WTC11 (cell line): ENCODE data around the gene SPG11. TPM values are rescaled to one million over a fixed set of nuclear protein-coding genes. Genes with fewer than 3 reads are reported as not detected.

Experiments
- ATAC-seq: fragments of 200-7000 bp; cut with Tn5 transposase; 2 replicates; pipeline ENCODE4 v1.10.0; 2021; ENCODE audit warnings: mild to moderate bottlenecking, moderate library complexity
- CTCF ChIA-PET: fragments of 300-600 bp; sonication (Branson Sonifier 250); formaldehyde crosslinking; loops from one replicate; lab custom pipeline; 2021; ENCODE audit warnings: antibody characterized with exemption; lab: Charles Lee
- POLR2A ChIA-PET: fragments of 350-600 bp; sonication (Branson Sonifier 250); formaldehyde crosslinking; loops from one replicate; lab custom pipeline; 2021; ENCODE audit warnings: antibody characterized with exemption; lab: Charles Lee
- DNase-seq: peaks from one replicate; pipeline ENCODE4 v3.0.0; 2021; ENCODE audit warnings: low spot score
- H3K27ac Mint-ChIP-seq: 2 replicates; pipeline ENCODE4 v1.8.0; 2021; ENCODE audit warnings: mixed read lengths
- H3K27me3 Mint-ChIP-seq: 2 replicates; pipeline ENCODE4 v1.8.0; 2021; ENCODE audit warnings: low read depth, mild to moderate bottlenecking, moderate library complexity, mixed read lengths
- H3K36me3 Mint-ChIP-seq: 2 replicates; pipeline ENCODE4 v1.8.0; 2021; ENCODE audit warnings: mixed read lengths
- H3K4me1 Mint-ChIP-seq: 2 replicates; pipeline ENCODE4 v1.8.0; 2022; ENCODE audit warnings: mixed read lengths
- H3K4me3 Mint-ChIP-seq: 2 replicates; pipeline ENCODE4 v1.8.0; 2021; ENCODE audit warnings: mild to moderate bottlenecking, moderate library complexity, mixed read lengths
- H3K9me3 Mint-ChIP-seq: 2 replicates; pipeline ENCODE4 v1.8.0; 2021; ENCODE audit warnings: mixed read lengths
- ATF3 ChIP-seq: sonication (generic); formaldehyde crosslinking; conservative IDR thresholded peaks from 2 replicates; pipeline ENCODE4 v1.8.1; 2022; ENCODE audit warnings: mild to moderate bottlenecking, missing genetic modification reagents
- ATF6 ChIP-seq: sonication (generic); formaldehyde crosslinking; IDR thresholded peaks from 2 replicates; pipeline ENCODE4 v1.8.1; 2023; ENCODE audit warnings: mild to moderate bottlenecking, missing genetic modification reagents
- CTCF ChIP-seq: fragments of 200-600 bp; IDR thresholded peaks from 2 replicates; pipeline ENCODE4 v1.8.0; 2022; ENCODE audit warnings: antibody characterized with exemption
- E2F1 ChIP-seq: sonication (generic); formaldehyde crosslinking; IDR thresholded peaks from 2 replicates; pipeline ENCODE4 v1.8.0; 2022; ENCODE audit warnings: mild to moderate bottlenecking, missing genetic modification reagents
- FOXJ3 ChIP-seq: sonication (generic); formaldehyde crosslinking; IDR thresholded peaks from 2 replicates; pipeline ENCODE4 v1.9.0; 2021; ENCODE audit warnings: missing genetic modification reagents, mild to moderate bottlenecking, borderline replicate concordance
- FOXP4 ChIP-seq: sonication (generic); formaldehyde crosslinking; IDR thresholded peaks from 2 replicates; pipeline ENCODE4 v1.8.0; 2022; ENCODE audit warnings: mild to moderate bottlenecking, missing genetic modification reagents
- GABPB1 ChIP-seq: sonication (generic); formaldehyde crosslinking; IDR thresholded peaks from 2 replicates; pipeline ENCODE4 v1.8.1; 2023; ENCODE audit warnings: mild to moderate bottlenecking, missing genetic modification reagents
- NR1H2 ChIP-seq: sonication (generic); formaldehyde crosslinking; IDR thresholded peaks from 2 replicates; pipeline ENCODE4 v1.9.0; 2021; ENCODE audit warnings: mild to moderate bottlenecking, moderate library complexity, missing genetic modification reagents
- PREB ChIP-seq: sonication (generic); formaldehyde crosslinking; IDR thresholded peaks from 2 replicates; pipeline ENCODE4 v1.8.1; 2022; ENCODE audit warnings: mild to moderate bottlenecking, missing genetic modification reagents, moderate library complexity, borderline replicate concordance
- PRRX2 ChIP-seq: fragments of 250-450 bp; sonication (Bioruptor Pico); IDR thresholded peaks from 2 replicates; pipeline ENCODE4 v1.8.0; 2021; ENCODE audit warnings: mild to moderate bottlenecking
- RELA ChIP-seq: sonication (generic); formaldehyde crosslinking; IDR thresholded peaks from 2 replicates; pipeline ENCODE4 v1.8.1; 2022; ENCODE audit warnings: missing genetic modification reagents, mild to moderate bottlenecking, borderline replicate concordance
- SMAD3 ChIP-seq: sonication (generic); formaldehyde crosslinking; IDR thresholded peaks from 2 replicates; pipeline ENCODE4 v1.8.0; 2022; ENCODE audit warnings: missing genetic modification reagents, mild to moderate bottlenecking, borderline replicate concordance
- SP1 ChIP-seq: sonication (generic); formaldehyde crosslinking; conservative IDR thresholded peaks from 2 replicates; pipeline ENCODE4 v1.8.1; 2022; ENCODE audit warnings: missing genetic modification reagents
- TCF7 ChIP-seq: sonication (generic); formaldehyde crosslinking; IDR thresholded peaks from 2 replicates; pipeline ENCODE4 v1.8.0; 2022; ENCODE audit warnings: mild to moderate bottlenecking, low read depth, missing genetic modification reagents, moderate library complexity
- TP53 ChIP-seq: sonication (generic); formaldehyde crosslinking; IDR thresholded peaks from 2 replicates; pipeline ENCODE4 v1.8.1; 2023; ENCODE audit warnings: mild to moderate bottlenecking, missing genetic modification reagents
- USF1 ChIP-seq: sonication (generic); formaldehyde crosslinking; IDR thresholded peaks from 2 replicates; pipeline ENCODE4 v1.8.0; 2022; ENCODE audit warnings: mild to moderate bottlenecking, missing genetic modification reagents
- ZNF219 ChIP-seq: sonication (generic); formaldehyde crosslinking; IDR thresholded peaks from 2 replicates; pipeline ENCODE4 v1.8.0; 2023; ENCODE audit warnings: missing genetic modification reagents, mild to moderate bottlenecking, borderline replicate concordance
- ZNF232 ChIP-seq: sonication (generic); formaldehyde crosslinking; IDR thresholded peaks from 2 replicates; pipeline ENCODE4 v1.8.0; 2022; ENCODE audit warnings: mild to moderate bottlenecking, missing genetic modification reagents
- ZNF532 ChIP-seq: fragments of 250-450 bp; sonication (Bioruptor Pico); IDR thresholded peaks from 2 replicates; pipeline ENCODE4 v1.9.0; 2021; ENCODE audit warnings: mild to moderate bottlenecking, borderline replicate concordance
- total RNA-seq: library from RNA; stranded (reverse); gene quantifications from 3 replicates; pipeline ENCODE4 v1.2.3, GENCODE V29; 2021

The SPG11 gene
- total RNA-seq, 1 experiment from 2014 or later = 46.4 TPM

GRCh38 chr15:44623178-44623577 lies 40.3 kb downstream of the SPG11 start (continued):
- TF ChIP-seq CTCF (no peak), USF1 (CRISPR knock-in tag) (no peak), ATF6 (CRISPR knock-in tag) (no peak), SMAD3 (CRISPR knock-in tag) (no peak), FOXP4 (CRISPR knock-in tag) (no peak), TP53 (no peak), TCF7 (no peak)

- H3K27me3 Mint-ChIP-seq = no peaks in the 10 kb centered on the region
- peaks cover 27% of the 10 kb centered on the region for H3K36me3 Mint-ChIP-seq
- H3K27ac Mint-ChIP-seq = no peak overlapping the region
- H3K4me1 Mint-ChIP-seq = no peaks in the 10 kb centered on the region
- CTCF ChIA-PET = interaction anchor here (1.2 to 1.5 kb wide), 2 partner anchors 36 to 43 kb away, joined by 3 to 4 read pairs; partner anchors contain the start of gene SPG11
- ATAC-seq (no peak), DNase-seq (no peak)
- peaks cover 4% of the 10 kb centered on the region; the same call in 1 of the 2 replicates for H3K9me3 Mint-ChIP-seq
- POLR2A ChIA-PET = interaction anchor here (0.6 kb wide), 1 partner anchor 810 kb away, joined by 4 read pairs; no protein-coding TSS in a partner anchor
- H3K4me3 Mint-ChIP-seq = no peak overlapping the region
- no peak for TF ChIP-seq ZNF219 (CRISPR knock-in tag)
- TF ChIP-seq ZNF232 (CRISPR knock-in tag) = no peak
- TF ChIP-seq ZNF532 (CRISPR knock-in tag) = no peak
- TF ChIP-seq SP1 = no peak
- TF ChIP-seq PRRX2 (CRISPR knock-in tag) = no peak
- no peak for TF ChIP-seq E2F1 (CRISPR knock-in tag)
- TF ChIP-seq RELA (CRISPR knock-in tag) = no peak
- TF ChIP-seq PREB (CRISPR knock-in tag) = no peak
- no peak for TF ChIP-seq NR1H2 (CRISPR knock-in tag)
- no peak for TF ChIP-seq GABPB1 (CRISPR knock-in tag)
- no peak for TF ChIP-seq CTCF
- TF ChIP-seq FOXJ3 = no peak
- TF ChIP-seq ATF3 (CRISPR knock-in tag) = no peak
These were observed 43.4 kb downstream of the SPG11 start for GRCh38 chr15:44620081-44620480.
